Measurements from ENCODE around the gene KHK.

DNA sequence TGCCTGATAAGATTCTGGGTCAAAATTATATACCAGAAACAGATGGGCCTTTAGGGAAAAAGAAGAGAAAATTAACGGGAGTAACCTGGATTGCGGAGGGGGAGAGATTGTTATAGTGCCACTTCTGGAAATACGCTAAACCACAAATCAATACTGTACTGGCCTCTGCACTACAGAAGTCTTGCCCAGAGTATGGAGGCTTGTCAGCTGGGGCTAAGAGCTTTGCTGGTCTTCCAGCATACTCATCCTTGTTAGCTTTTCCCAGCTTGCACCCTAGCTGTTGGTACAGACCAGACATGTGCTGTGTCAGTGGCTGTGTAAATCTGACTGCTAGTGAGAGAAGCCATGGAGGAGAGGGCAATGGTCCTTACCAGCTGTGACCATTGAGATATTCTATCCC lies 26.2 kb upstream of the KHK start:
- no peak for TF ChIP-seq POLR2A (IDR thresholded peaks at IDR 0.05; ENCODE audit: low read length)
- TF ChIP-seq, protein P1, sequence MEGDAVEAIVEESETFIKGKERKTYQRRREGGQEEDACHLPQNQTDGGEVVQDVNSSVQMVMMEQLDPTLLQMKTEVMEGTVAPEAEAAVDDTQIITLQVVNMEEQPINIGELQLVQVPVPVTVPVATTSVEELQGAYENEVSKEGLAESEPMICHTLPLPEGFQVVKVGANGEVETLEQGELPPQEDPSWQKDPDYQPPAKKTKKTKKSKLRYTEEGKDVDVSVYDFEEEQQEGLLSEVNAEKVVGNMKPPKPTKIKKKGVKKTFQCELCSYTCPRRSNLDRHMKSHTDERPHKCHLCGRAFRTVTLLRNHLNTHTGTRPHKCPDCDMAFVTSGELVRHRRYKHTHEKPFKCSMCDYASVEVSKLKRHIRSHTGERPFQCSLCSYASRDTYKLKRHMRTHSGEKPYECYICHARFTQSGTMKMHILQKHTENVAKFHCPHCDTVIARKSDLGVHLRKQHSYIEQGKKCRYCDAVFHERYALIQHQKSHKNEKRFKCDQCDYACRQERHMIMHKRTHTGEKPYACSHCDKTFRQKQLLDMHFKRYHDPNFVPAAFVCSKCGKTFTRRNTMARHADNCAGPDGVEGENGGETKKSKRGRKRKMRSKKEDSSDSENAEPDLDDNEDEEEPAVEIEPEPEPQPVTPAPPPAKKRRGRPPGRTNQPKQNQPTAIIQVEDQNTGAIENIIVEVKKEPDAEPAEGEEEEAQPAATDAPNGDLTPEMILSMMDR (IDR thresholded peaks at IDR 0.05), result no peak
- no peak for TF ChIP-seq CEBPB (IDR thresholded peaks at IDR 0.05)
- TF ChIP-seq, protein P2, sequence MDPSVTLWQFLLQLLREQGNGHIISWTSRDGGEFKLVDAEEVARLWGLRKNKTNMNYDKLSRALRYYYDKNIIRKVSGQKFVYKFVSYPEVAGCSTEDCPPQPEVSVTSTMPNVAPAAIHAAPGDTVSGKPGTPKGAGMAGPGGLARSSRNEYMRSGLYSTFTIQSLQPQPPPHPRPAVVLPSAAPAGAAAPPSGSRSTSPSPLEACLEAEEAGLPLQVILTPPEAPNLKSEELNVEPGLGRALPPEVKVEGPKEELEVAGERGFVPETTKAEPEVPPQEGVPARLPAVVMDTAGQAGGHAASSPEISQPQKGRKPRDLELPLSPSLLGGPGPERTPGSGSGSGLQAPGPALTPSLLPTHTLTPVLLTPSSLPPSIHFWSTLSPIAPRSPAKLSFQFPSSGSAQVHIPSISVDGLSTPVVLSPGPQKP (IDR thresholded peaks at IDR 0.05; ENCODE audit: low read depth, low read length), result no peak
- no peak for TF ChIP-seq ZC3H11A (IDR thresholded peaks at IDR 0.05)
- TF ChIP-seq RAD21 (conservative IDR thresholded peaks at IDR 0.05 in 1 of 2, IDR thresholded peaks at IDR 0.05 in 1 of 2), result no peak
- no peak for TF ChIP-seq SREBF2 (IDR thresholded peaks at IDR 0.05)
- TF ChIP-seq CBX8 (IDR thresholded peaks at IDR 0.05), result no peak
- no peak for TF ChIP-seq EHMT2 (IDR thresholded peaks at IDR 0.05; ENCODE audit: low read depth)
- TF ChIP-seq RFX5 (IDR thresholded peaks at IDR 0.05), result no peak

All from A549 (cell line).